Mesenchymal stem cell (in vitro differentiated cells and primary cell): ENCODE results near the gene ADAD2.

Experiments
- DNase-seq: peaks from one replicate; pipeline ENCODE4 v3.0.0-alpha.2; 2013
- H2AFZ ChIP-seq: one replicate; pipeline ENCODE4 v1.6.1; 2013; ENCODE audit warnings: low read depth, mild to moderate bottlenecking, control low read depth, inconsistent platforms, low read length, moderate library complexity
- H2AK5ac ChIP-seq: 2 replicates; pipeline ENCODE4 v1.6.1; 2013; ENCODE audit warnings: low read length, moderate library complexity, mild to moderate bottlenecking, inconsistent platforms; ENCODE audit not compliant: severe bottlenecking
- H2BK120ac ChIP-seq: one replicate; pipeline ENCODE4 v1.6.1; 2013; ENCODE audit warnings: low read depth, mild to moderate bottlenecking, inconsistent platforms, low read length, moderate library complexity
- H2BK12ac ChIP-seq, 2 experiments: one replicate each; pipeline ENCODE4 v1.6.1; 2013; ENCODE audit warnings: inconsistent platforms in 2 of 2, low read length in 2 of 2, mild to moderate bottlenecking in 2 of 2, moderate library complexity in 2 of 2, control low read depth in 1 of 2
- H2BK15ac ChIP-seq: one replicate; pipeline ENCODE4 v1.6.1; 2013; ENCODE audit warnings: mild to moderate bottlenecking, low read depth, inconsistent platforms; ENCODE audit not compliant: poor library complexity, severe bottlenecking
- H2BK5ac ChIP-seq: 2 replicates; pipeline ENCODE4 v1.6.1; 2013; ENCODE audit warnings: low read depth, mild to moderate bottlenecking, low read length, control low read depth, inconsistent platforms; ENCODE audit not compliant: poor library complexity, severe bottlenecking
- H3K14ac ChIP-seq, 2 experiments: one replicate each; pipeline ENCODE4 v1.6.1; 2013; ENCODE audit warnings: inconsistent platforms in 2 of 2, low read length in 2 of 2, control low read depth in 1 of 2, mild to moderate bottlenecking in 1 of 2, moderate library complexity in 1 of 2
- H3K18ac ChIP-seq, 2 experiments: one replicate each; pipeline ENCODE4 v1.6.1; 2013; ENCODE audit warnings: inconsistent platforms in 2 of 2, low read length in 2 of 2, control low read depth in 1 of 2, low read depth in 1 of 2, mild to moderate bottlenecking in 1 of 2
- H3K23ac ChIP-seq, 2 experiments: one replicate each; pipeline ENCODE4 v1.6.1; 2013; ENCODE audit warnings: inconsistent platforms in 2 of 2, low read length in 2 of 2, mild to moderate bottlenecking in 2 of 2, moderate library complexity in 2 of 2, control low read depth in 1 of 2
- H3K27ac ChIP-seq: 2 replicates; pipeline ENCODE4 v1.5.1; 2013; ENCODE audit warnings: mild to moderate bottlenecking, moderate library complexity, low read length, control low read depth, inconsistent platforms; ENCODE audit not compliant: poor library complexity, severe bottlenecking
- H3K27me3 ChIP-seq, 2 experiments: 2 replicates each; pipeline versions ENCODE4 v1.6.1 to v1.7.0; 2013; ENCODE audit warnings: low read length in 2 of 2, mild to moderate bottlenecking in 2 of 2, moderate library complexity in 2 of 2, control low read depth in 1 of 2, inconsistent platforms in 1 of 2; ENCODE audit not compliant: control insufficient read depth in 1 of 2, insufficient read depth in 1 of 2
- H3K36me3 ChIP-seq, 2 experiments: 2 replicates each; pipeline versions ENCODE4 v1.6.1 to v1.7.0; 2013; ENCODE audit warnings: low read length in 2 of 2, control low read depth in 1 of 2, inconsistent platforms in 1 of 2, low read depth in 1 of 2, mild to moderate bottlenecking in 1 of 2; ENCODE audit not compliant: insufficient read depth in 2 of 2, control insufficient read depth in 1 of 2
- H3K4ac ChIP-seq, 2 experiments: one replicate each; pipeline ENCODE4 v1.6.1; 2013; ENCODE audit warnings: inconsistent platforms in 2 of 2, low read length in 2 of 2, mild to moderate bottlenecking in 2 of 2, moderate library complexity in 2 of 2, control low read depth in 1 of 2, low read depth in 1 of 2
- H3K4me1 ChIP-seq: 2 replicates; pipeline ENCODE4 v1.6.1; 2013; ENCODE audit warnings: low read depth, low read length, control low read depth; ENCODE audit not compliant: control insufficient read depth, insufficient read depth
- H3K4me2 ChIP-seq: 2 replicates; pipeline ENCODE4 v1.6.1; 2013; ENCODE audit warnings: low read length, mild to moderate bottlenecking, inconsistent platforms; ENCODE audit not compliant: poor library complexity, severe bottlenecking
- H3K4me3 ChIP-seq, 2 experiments: 2 replicates each; pipeline versions ENCODE4 v1.5.1 to v1.7.0; 2013; ENCODE audit warnings: low read length in 2 of 2, mild to moderate bottlenecking in 2 of 2, control low read depth in 1 of 2, low read depth in 1 of 2; ENCODE audit not compliant: insufficient read depth in 1 of 2
- H3K79me1 ChIP-seq: replicated peaks from 2 replicates; pipeline ENCODE4 v1.6.1; 2013; ENCODE audit warnings: mild to moderate bottlenecking, control low read depth, low read length, inconsistent platforms; ENCODE audit not compliant: poor library complexity, severe bottlenecking
- H3K9ac ChIP-seq: 2 replicates; pipeline ENCODE4 v1.7.0; 2013; ENCODE audit warnings: mild to moderate bottlenecking, low read length, moderate library complexity
- H3K9me3 ChIP-seq: 2 replicates; pipeline ENCODE4 v1.7.0; 2013; ENCODE audit warnings: mild to moderate bottlenecking, low read length; ENCODE audit not compliant: control insufficient read depth
- H4K8ac ChIP-seq: one replicate; pipeline ENCODE4 v1.6.1; 2013; ENCODE audit warnings: inconsistent platforms, mild to moderate bottlenecking, low read length, moderate library complexity
- H4K91ac ChIP-seq: one replicate; pipeline ENCODE4 v1.6.1; 2013; ENCODE audit warnings: mild to moderate bottlenecking, low read length, inconsistent platforms
- WGBS: methylation state at CpG from one replicate; pipeline ENCODE4 v1.1.7; 2013; ENCODE audit warnings: mixed read lengths; 5-methylcytosine and 5-hydroxymethylcytosine counted together

The ADAD2 gene

DNA sequence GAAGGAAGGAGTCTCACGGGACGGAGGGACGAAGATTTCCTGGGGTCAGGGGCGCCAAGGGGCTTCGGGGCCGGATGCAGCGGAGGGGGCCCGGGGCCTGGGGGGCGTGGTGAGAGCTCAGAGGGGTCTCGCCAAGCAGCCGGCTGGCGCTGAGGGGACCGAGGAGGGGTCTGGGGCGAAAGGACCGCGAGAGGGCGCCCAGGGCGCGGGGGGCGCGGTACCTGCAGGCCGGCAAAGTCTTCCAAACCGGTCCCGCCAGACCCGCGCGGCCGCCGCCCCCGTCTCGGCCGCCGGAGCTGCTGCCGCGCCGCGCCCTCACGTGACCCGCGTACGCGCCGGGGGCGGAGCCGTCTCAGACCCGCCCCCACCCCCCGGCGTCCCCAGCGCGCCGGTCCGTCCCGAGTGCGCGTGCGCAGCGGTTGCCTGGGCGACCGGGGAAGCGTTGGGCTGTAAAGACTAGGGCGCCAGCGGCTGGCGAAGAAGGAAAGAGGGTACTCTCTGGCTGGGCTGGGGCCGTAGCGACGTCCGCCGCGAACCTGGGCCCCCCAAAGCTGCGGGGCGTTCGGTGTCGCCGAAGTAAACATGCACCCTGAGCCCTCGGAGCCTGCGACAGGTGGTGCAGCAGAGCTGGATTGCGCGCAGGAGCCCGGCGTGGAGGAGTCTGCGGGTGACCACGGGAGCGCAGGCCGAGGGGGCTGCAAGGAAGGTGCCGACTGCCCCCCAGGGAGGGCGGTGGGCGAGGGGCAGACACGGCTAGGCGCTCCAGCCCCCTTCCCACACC lies 45.9 kb upstream of the ADAD2 start, which contains the start of the genes DNAAF1 and HSDL1:
DNAAF1 (plus strand) TSS at position 450 of the 781 bp plus-strand sequence; CDS start at position 583, 133 bp downstream.
HSDL1 (minus strand) TSS at position 319 of the 781 bp plus-strand sequence. CDS start 13,856 bp downstream, outside the sequence.
- H3K4me3 ChIP-seq: peak within 1 kb of the TSS; percentile 91 to 96
- no peaks in the 10 kb centered on the region for H3K9me3 ChIP-seq
- peak within 1 kb of the TSS in 1 of 2 experiments; percentile 89 for H3K4ac ChIP-seq
- H3K18ac ChIP-seq: peak within 1 kb of the TSS; percentile 87 to 95
- H2BK15ac ChIP-seq: no peak within 1 kb of the TSS
- WGBS: under 1% methylated on average over 79 of the region's 89 CpGs
- H3K23ac ChIP-seq: peak within 1 kb of the TSS in 1 of 2 experiments; percentile 70
- H2AK5ac ChIP-seq: no peak within 1 kb of the TSS
- no peak within 1 kb of the TSS for H2BK12ac ChIP-seq
- peak within 1 kb of the TSS; percentile 100 for H2AFZ ChIP-seq
- peak; percentile 82 for DNase-seq
- peak within 1 kb of the TSS; percentile 87 for H3K9ac ChIP-seq
- peak within 1 kb of the TSS; percentile 80 for H2BK120ac ChIP-seq
- peaks cover 11% of the 10 kb centered on the region for H3K79me1 ChIP-seq
- peak within 1 kb of the TSS; percentile 100 for H3K4me2 ChIP-seq
- no peaks in the 10 kb centered on the region for H3K36me3 ChIP-seq
- H4K91ac ChIP-seq: peak within 1 kb of the TSS; percentile 59
- H4K8ac ChIP-seq: peak within 1 kb of the TSS; percentile 81
- peaks cover 6% of the 10 kb centered on the region for H3K4me1 ChIP-seq
- peaks cover 6 to 16% of the 10 kb centered on the region in 2 experiments for H3K27me3 ChIP-seq
- peak within 1 kb of the TSS in 1 of 2 experiments; percentile 76 for H3K14ac ChIP-seq
- H2BK5ac ChIP-seq: peak within 1 kb of the TSS; percentile 19
- H3K27ac ChIP-seq: no peak within 1 kb of the TSS

GRCh38 chr16:84150926-84151325 lies 40.0 kb upstream of the ADAD2 start:
- Histone ChIP-seq H3K36me3 (no peaks in the 10 kb centered on the region), H3K4me1 (peaks cover 3% of the 10 kb centered on the region), H4K8ac (no peak overlapping the region), H3K14ac (no peak overlapping the region), H2BK12ac (no peak overlapping the region), H2BK120ac (no peak overlapping the region), H3K9me3 (no peaks in the 10 kb centered on the region), H3K23ac (no peak overlapping the region), H3K18ac (no peak overlapping the region), H4K91ac (no peak overlapping the region), H2BK15ac (no peak overlapping the region), H2AK5ac (no peak overlapping the region), H3K4me2 (no peak overlapping the region), H3K27me3 (peaks cover 18 to 38% of the 10 kb centered on the region in 2 experiments), H2BK5ac (no peak overlapping the region), H3K4me3 (no peak overlapping the region), H3K9ac (no peak overlapping the region), H3K4ac (no peak overlapping the region), H3K27ac (no peak overlapping the region), H2AFZ (no peak overlapping the region), H3K79me1 (no peaks in the 10 kb centered on the region)
- 79% methylated on average over 2 of the region's 3 CpGs for WGBS
- no peak for DNase-seq

GRCh38 chr16:84153660-84154214 lies 37.2 kb upstream of the ADAD2 start:
- H3K18ac ChIP-seq: no peak overlapping the region
- no peaks in the 10 kb centered on the region for H3K9me3 ChIP-seq
- no peak overlapping the region for H3K9ac ChIP-seq
- H2BK15ac ChIP-seq: no peak overlapping the region
- H4K91ac ChIP-seq: no peak overlapping the region
- H2BK120ac ChIP-seq: no peak overlapping the region
- no peak overlapping the region for H3K4me2 ChIP-seq
- H2AFZ ChIP-seq: no peak overlapping the region
- no peak overlapping the region for H3K4ac ChIP-seq
- no peak overlapping the region for H2BK5ac ChIP-seq
- H3K4me1 ChIP-seq: peaks cover 5% of the 10 kb centered on the region
- H3K36me3 ChIP-seq: no peaks in the 10 kb centered on the region
- WGBS: 63% methylated on average over 8 of the region's 8 CpGs
- H3K23ac ChIP-seq: no peak overlapping the region
- no peak overlapping the region for H2AK5ac ChIP-seq
- no peak overlapping the region for H2BK12ac ChIP-seq
- no peak overlapping the region for H3K4me3 ChIP-seq
- peaks cover 21 to 39% of the 10 kb centered on the region in 2 experiments for H3K27me3 ChIP-seq
- H4K8ac ChIP-seq: no peak overlapping the region
- H3K14ac ChIP-seq: no peak overlapping the region
- no peak overlapping the region for H3K27ac ChIP-seq
- DNase-seq: no peak
- H3K79me1 ChIP-seq: no peaks in the 10 kb centered on the region

- H3K18ac ChIP-seq: no peak overlapping the region
- no peak overlapping the region for H2BK120ac ChIP-seq
- WGBS: 92% methylated on average over 4 of the region's 4 CpGs
- no peak overlapping the region for H4K8ac ChIP-seq
- H4K91ac ChIP-seq: no peak overlapping the region
- no peaks in the 10 kb centered on the region for H3K9me3 ChIP-seq
- H2BK12ac ChIP-seq: no peak overlapping the region
- H2AFZ ChIP-seq: no peak overlapping the region
- no peak overlapping the region for H3K4ac ChIP-seq
- H3K27ac ChIP-seq: no peak overlapping the region
- no peak overlapping the region for H3K4me3 ChIP-seq
- H2BK15ac ChIP-seq: no peak overlapping the region
- peaks cover 28 to 52% of the 10 kb centered on the region in 2 experiments for H3K27me3 ChIP-seq
- no peak overlapping the region for H3K14ac ChIP-seq
- H3K36me3 ChIP-seq: no peaks in the 10 kb centered on the region
- H2AK5ac ChIP-seq: no peak overlapping the region
- H3K23ac ChIP-seq: no peak overlapping the region
- H3K9ac ChIP-seq: no peak overlapping the region
- no peak overlapping the region for H3K4me2 ChIP-seq
- H2BK5ac ChIP-seq: no peak overlapping the region
- no peak for DNase-seq
- H3K79me1 ChIP-seq: no peaks in the 10 kb centered on the region
- peaks cover 5% of the 10 kb centered on the region for H3K4me1 ChIP-seq
These were observed 35.7 kb upstream of the ADAD2 start for GRCh38 chr16:84155226-84155625.
